Cardiac muscle cell (in vitro differentiated cells and primary cell): Measurements from ENCODE around the gene OLFML2A. TPM values are rescaled to one million over a fixed set of nuclear protein-coding genes. Genes with fewer than 3 reads are reported as not detected.

ENCODE experiments used
- DNase-seq, 2 donors: peaks; one replicate each; pipeline versions ENCODE4 v3.0.0 to v3.0.0-alpha.2; 2010 to 2017; ENCODE audit warnings: low read depth in 1 of 2, low spot score in 1 of 2
- H3K27ac ChIP-seq: fragments of 200-600 bp; sonication (generic); 2 replicates; pipeline ENCODE4 v1.5.1; 2016
- H3K27me3 ChIP-seq: fragments of 200-600 bp; sonication (generic); 2 replicates; pipeline ENCODE4 v1.6.0; 2016; ENCODE audit warnings: control low read depth
- H3K36me3 ChIP-seq: fragments of 200-600 bp; sonication (generic); 2 replicates; pipeline ENCODE4 v1.5.1; 2016; ENCODE audit warnings: control low read depth
- H3K4me1 ChIP-seq: fragments of 200-600 bp; sonication (generic); 2 replicates; pipeline ENCODE4 v1.8.1; 2017; ENCODE audit warnings: low read depth, mild to moderate bottlenecking, mixed run types
- H3K4me3 ChIP-seq: fragments of 200-600 bp; sonication (generic); 2 replicates; pipeline ENCODE4 v1.5.1; 2016; ENCODE audit warnings: mild to moderate bottlenecking
- H3K9me3 ChIP-seq: fragments of 200-600 bp; sonication (generic); 2 replicates; pipeline ENCODE4 v1.5.1; 2017; ENCODE audit warnings: low read depth, mild to moderate bottlenecking, control low read depth
- polyA plus RNA-seq: library from polyadenylated mRNA; unstranded; fragments of >200 nt; fragmentation: Nextera tagmentation; extraction: Ambion mirVana; gene quantifications from 2 replicates; pipeline ENCODE4 v1.2.1, GENCODE V29; 2016
- total RNA-seq: library from RNA; depleted of rRNA; stranded (reverse); fragments of >200 nt; gene quantifications from 2 replicates; pipeline ENCODE4 v1.2.3, GENCODE V29; 2016
- TF ChIP-seq, protein P1 (sequence below): IDR thresholded peaks from 2 replicates; pipeline ENCODE4 v1.5.1; 2012; ENCODE audit warnings: low read depth, mild to moderate bottlenecking, low read length

Gene OLFML2A
- total and polyA plus RNA-seq, 2 experiments from 2014 or later, result 3.4 to 10.7 TPM

DNA sequence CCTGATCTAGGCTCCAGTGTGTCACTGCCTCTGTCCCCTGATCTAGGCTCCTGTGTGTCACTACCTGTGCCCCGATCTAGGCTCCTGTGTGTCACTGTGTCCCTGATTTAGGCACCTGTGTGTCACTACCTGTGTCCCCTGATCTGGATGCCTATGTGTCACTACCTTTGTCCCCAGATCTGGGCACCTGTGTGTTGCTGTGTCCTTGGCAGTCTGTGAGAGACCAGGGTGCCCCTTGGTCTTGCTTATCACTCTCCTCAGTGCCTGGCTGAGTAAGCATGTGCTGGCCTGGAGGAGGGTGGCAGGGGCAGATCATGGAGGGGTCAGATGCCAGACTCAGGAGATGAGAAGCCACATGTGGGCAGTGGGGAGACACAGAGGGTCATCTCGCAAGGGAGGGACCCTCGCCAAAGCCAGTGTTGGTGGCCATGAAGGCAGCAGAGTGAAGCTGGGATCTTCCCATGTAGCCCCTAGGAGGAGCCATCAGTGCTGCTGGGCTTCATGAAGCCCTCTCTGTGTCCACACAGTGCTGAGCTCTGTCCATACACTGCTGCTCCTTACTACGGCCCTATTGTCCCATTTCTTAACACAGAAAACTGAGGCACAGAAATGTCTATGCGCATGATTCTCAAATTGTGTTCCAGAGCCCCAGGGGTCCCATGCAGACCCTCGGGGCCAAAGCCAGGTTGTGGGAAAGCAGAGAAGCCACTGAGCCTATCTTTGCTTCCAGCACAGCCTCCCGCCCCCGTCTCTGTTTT is 15.5 kb downstream of the OLFML2A start:
- Histone ChIP-seq H3K36me3 (no peaks in the 10 kb centered on the region), H3K27ac (no peak overlapping the region), H3K4me1 (no peaks in the 10 kb centered on the region), H3K9me3 (no peaks in the 10 kb centered on the region), H3K4me3 (no peak overlapping the region), H3K27me3 (no peaks in the 10 kb centered on the region)
- TF ChIP-seq, protein P1, sequence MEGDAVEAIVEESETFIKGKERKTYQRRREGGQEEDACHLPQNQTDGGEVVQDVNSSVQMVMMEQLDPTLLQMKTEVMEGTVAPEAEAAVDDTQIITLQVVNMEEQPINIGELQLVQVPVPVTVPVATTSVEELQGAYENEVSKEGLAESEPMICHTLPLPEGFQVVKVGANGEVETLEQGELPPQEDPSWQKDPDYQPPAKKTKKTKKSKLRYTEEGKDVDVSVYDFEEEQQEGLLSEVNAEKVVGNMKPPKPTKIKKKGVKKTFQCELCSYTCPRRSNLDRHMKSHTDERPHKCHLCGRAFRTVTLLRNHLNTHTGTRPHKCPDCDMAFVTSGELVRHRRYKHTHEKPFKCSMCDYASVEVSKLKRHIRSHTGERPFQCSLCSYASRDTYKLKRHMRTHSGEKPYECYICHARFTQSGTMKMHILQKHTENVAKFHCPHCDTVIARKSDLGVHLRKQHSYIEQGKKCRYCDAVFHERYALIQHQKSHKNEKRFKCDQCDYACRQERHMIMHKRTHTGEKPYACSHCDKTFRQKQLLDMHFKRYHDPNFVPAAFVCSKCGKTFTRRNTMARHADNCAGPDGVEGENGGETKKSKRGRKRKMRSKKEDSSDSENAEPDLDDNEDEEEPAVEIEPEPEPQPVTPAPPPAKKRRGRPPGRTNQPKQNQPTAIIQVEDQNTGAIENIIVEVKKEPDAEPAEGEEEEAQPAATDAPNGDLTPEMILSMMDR, result no peak
- DNase-seq, result no peak

- no peaks in the 10 kb centered on the region for H3K9me3 ChIP-seq
- peak in 1 of 2 donors; percentile 75 for DNase-seq
- H3K4me1 ChIP-seq, result no peaks in the 10 kb centered on the region
- no peaks in the 10 kb centered on the region for H3K36me3 ChIP-seq
- H3K27ac ChIP-seq, result no peak overlapping the region
- no peak overlapping the region for H3K4me3 ChIP-seq
- no peaks in the 10 kb centered on the region for H3K27me3 ChIP-seq
- TF ChIP-seq, protein P1, result no peak
Measured at GRCh38 chr9:124793015-124793541, 16.1 kb downstream of the OLFML2A start.

GRCh38 chr9:124794902-124795491 is 18.1 kb downstream of the OLFML2A start:
- no peaks in the 10 kb centered on the region for H3K4me1 ChIP-seq
- peak in 1 of 2 donors; percentile 25 for DNase-seq

GRCh38 chr9:124795881-124796431 is 19.0 kb downstream of the OLFML2A start:
- H3K4me3 ChIP-seq, result no peak overlapping the region
- H3K27me3 ChIP-seq, result no peaks in the 10 kb centered on the region
- H3K36me3 ChIP-seq, result no peaks in the 10 kb centered on the region
- H3K4me1 ChIP-seq, result no peaks in the 10 kb centered on the region
- H3K27ac ChIP-seq, result no peak overlapping the region
- DNase-seq, result peak in 1 of 2 donors; percentile 60
- TF ChIP-seq, protein P1, result no peak
- no peaks in the 10 kb centered on the region for H3K9me3 ChIP-seq

More at GRCh38 chr9:124794902-124795491, 18.1 kb downstream of the OLFML2A start:
- Histone ChIP-seq H3K36me3 (no peaks in the 10 kb centered on the region), H3K4me3 (no peak overlapping the region), H3K27me3 (no peaks in the 10 kb centered on the region), H3K27ac (no peak overlapping the region), H3K9me3 (no peaks in the 10 kb centered on the region)
- TF ChIP-seq, protein P1, result no peak

DNA sequence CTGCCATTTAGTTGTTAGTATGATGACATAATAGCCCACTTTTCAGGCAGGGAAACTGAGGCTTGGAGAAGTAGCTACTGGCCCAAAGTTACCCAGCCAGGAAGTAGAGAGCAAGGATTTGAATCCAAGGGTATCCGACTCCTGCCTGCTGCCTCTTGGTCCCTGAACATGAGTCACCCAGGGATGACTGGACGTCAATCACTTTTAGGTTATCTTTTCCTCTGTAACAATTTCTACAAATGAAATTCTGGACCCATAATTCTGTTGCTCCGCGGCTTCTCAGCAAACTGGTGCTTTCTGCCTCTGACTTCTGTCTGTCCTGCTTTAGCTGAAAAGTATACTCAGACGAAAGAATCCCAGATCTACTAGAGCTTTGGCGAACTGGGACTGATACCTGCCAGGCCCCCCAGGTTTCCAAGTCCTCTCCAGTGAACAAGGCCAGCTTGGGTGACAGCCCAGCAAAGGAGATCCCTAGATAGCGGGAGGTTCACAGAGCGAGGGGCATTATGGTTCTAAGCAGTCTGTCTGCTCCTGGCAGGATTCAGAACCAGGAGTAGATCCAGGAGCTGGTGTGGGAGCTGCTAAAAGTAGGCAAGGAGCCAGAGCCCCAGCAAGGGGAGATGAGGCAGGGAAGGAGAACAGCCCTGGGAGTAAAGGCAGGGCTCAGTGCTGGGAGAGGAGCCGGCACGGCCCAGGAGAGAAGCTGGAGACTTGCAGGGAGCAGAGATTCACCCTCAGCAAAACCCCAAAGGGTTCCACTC is 20.6 kb downstream of the OLFML2A start:
- Histone ChIP-seq H3K4me1 (no peaks in the 10 kb centered on the region), H3K4me3 (no peak overlapping the region), H3K27ac (no peak overlapping the region), H3K9me3 (no peaks in the 10 kb centered on the region), H3K36me3 (no peaks in the 10 kb centered on the region), H3K27me3 (no peaks in the 10 kb centered on the region)
- DNase-seq, result peak in 1 of 2 donors; percentile 66
- TF ChIP-seq, protein P1, result no peak
